Right cardiac atrium (tissue), 5 donors: ENCODE results near the gene UQCR11. TPM values are rescaled to one million over a fixed set of nuclear protein-coding genes. Genes with fewer than 3 reads are reported as not detected.

ENCODE experiments used
- polyA plus RNA-seq: library from polyadenylated mRNA; stranded (reverse); fragments of 200-250 nt; gene quantifications from one replicate; pipeline ENCODE4 v1.2.3, GENCODE V29; 2013
- total RNA-seq, 4 donors: library from RNA; stranded (reverse); fragmentation: NEBNext Ultra II Directional; extraction: Animal tissue kit (Norgen Biotek cat#: 25700); gene quantifications; one replicate each; pipeline ENCODE4 v1.2.1, GENCODE V29; 2021
- donor health status: healthy with polysubstance abuse.
- donor health status: DM: no; HTN: yes; CAD: no.
- donor health status: DM: no; HTN: no; CAD: no.
- donor health status: DM: no; HTN: yes; CAD: no; lungs with severe emphysema.
- donor health status: DM: yes; HTN: yes; CAD: no.

Gene UQCR11
- total and polyA plus RNA-seq, 5 donors: 472 to 958 (median 763) TPM

Other genes starting within 250 kb of the UQCR11 start
- gene NDUFS7, start 221.6 kb downstream of the UQCR11 start, total RNA-seq: 100 to 1,000 TPM; 209 to 294 (median 259) TPM
- 437 TPM for gene NDUFS7, start 221.6 kb downstream of the UQCR11 start, polyA plus RNA-seq
- gene GAMT, start 203.9 kb downstream of the UQCR11 start, total RNA-seq: 10 to 100 TPM; 49.2 to 76.2 (median 66.4) TPM
- 124 TPM for gene GAMT, start 203.9 kb downstream of the UQCR11 start, polyA plus RNA-seq
- gene DAZAP1, start 197.9 kb downstream of the UQCR11 start, total RNA-seq: 10 to 100 TPM; 78.7 to 92.1 (median 85.0) TPM
- 65.3 TPM for gene DAZAP1, start 197.9 kb downstream of the UQCR11 start, polyA plus RNA-seq
- gene RPS15, start 167.1 kb downstream of the UQCR11 start, total RNA-seq: 100 to 1,000 TPM; 635 to 772 (median 696) TPM
- gene RPS15, start 167.1 kb downstream of the UQCR11 start, polyA plus RNA-seq: 1,857 TPM
- gene APC2, start 155.3 kb downstream of the UQCR11 start, total RNA-seq: under 1 TPM; 0.45 to 0.88 (median 0.68) TPM
- 0.61 TPM for gene APC2, start 155.3 kb downstream of the UQCR11 start, polyA plus RNA-seq
- gene C19orf25, start 126.2 kb downstream of the UQCR11 start, total RNA-seq: 10 to 100 TPM; 14.4 to 19.2 (median 18.1) TPM
- gene C19orf25, start 126.2 kb downstream of the UQCR11 start, polyA plus RNA-seq: 23.6 TPM
- 1 to 10 TPM in 3 of 4 donors, under 1 TPM in 1; 0.33 to 2.4 (median 1.4) TPM for gene PCSK4, start 115.1 kb downstream of the UQCR11 start, total RNA-seq
- 1.7 TPM for gene PCSK4, start 115.1 kb downstream of the UQCR11 start, polyA plus RNA-seq
- 1 to 10 TPM; 1.1 to 1.8 (median 1.4) TPM for gene REEP6, start 114.3 kb downstream of the UQCR11 start, total RNA-seq
- 7.5 TPM for gene REEP6, start 114.3 kb downstream of the UQCR11 start, polyA plus RNA-seq
- gene ADAMTSL5, start 92.4 kb downstream of the UQCR11 start, total RNA-seq: 10 to 100 TPM; 13.6 to 23.7 (median 19.7) TPM
- gene ADAMTSL5, start 92.4 kb downstream of the UQCR11 start, polyA plus RNA-seq: 10.9 TPM
- gene PLK5, start 81.4 kb downstream of the UQCR11 start, total RNA-seq: not detected
- 0.11 TPM for gene PLK5, start 81.4 kb downstream of the UQCR11 start, polyA plus RNA-seq
- gene MEX3D, start 37.1 kb downstream of the UQCR11 start, total RNA-seq: 10 to 100 TPM in 3 of 4 donors, 1 to 10 TPM in 1; 9.5 to 12.4 (median 11.7) TPM
- 4.4 TPM for gene MEX3D, start 37.1 kb downstream of the UQCR11 start, polyA plus RNA-seq
- 10 to 100 TPM; 45.8 to 63.0 (median 58.9) TPM for gene MBD3, start 12.6 kb downstream of the UQCR11 start, total RNA-seq
- gene MBD3, start 12.6 kb downstream of the UQCR11 start, polyA plus RNA-seq: 96.2 TPM
- gene TCF3, start 47.2 kb upstream of the UQCR11 start, total RNA-seq: 10 to 100 TPM; 20.1 to 23.6 (median 22.4) TPM
- 15.3 TPM for gene TCF3, start 47.2 kb upstream of the UQCR11 start, polyA plus RNA-seq
- not detected for gene ONECUT3, start 148.0 kb upstream of the UQCR11 start, total RNA-seq
- not detected for gene ONECUT3, start 148.0 kb upstream of the UQCR11 start, polyA plus RNA-seq
- 1 to 10 TPM in 3 of 4 donors, under 1 TPM in 1; 0.53 to 1.9 (median 1.5) TPM for gene ATP8B3, start 206.8 kb upstream of the UQCR11 start, total RNA-seq
- 0.97 TPM for gene ATP8B3, start 206.8 kb upstream of the UQCR11 start, polyA plus RNA-seq
- 10 to 100 TPM; 12.8 to 22.1 (median 17.4) TPM for gene REXO1, start 243.0 kb upstream of the UQCR11 start, total RNA-seq
- 15.3 TPM for gene REXO1, start 243.0 kb upstream of the UQCR11 start, polyA plus RNA-seq